GM13976 (cell line): ENCODE measurements around the gene TOB1.

Experiments used
- DNase-seq: peaks from one replicate; pipeline ENCODE4 v3.0.0; 2012; ENCODE audit warnings: low spot score
- CTCF ChIP-seq: IDR thresholded peaks from 2 replicates; pipeline ENCODE4 v1.5.1; 2012; ENCODE audit warnings: borderline replicate concordance, mild to moderate bottlenecking; ENCODE audit not compliant: insufficient read depth; ENCODE audit errors: extremely low read depth, missing control alignments, control extremely low read depth
- in situ Hi-C: fragments of 300-500 bp; cut with MboI; formaldehyde crosslinking; loops from one replicate; pipeline ENCODE4 v1.12.0; 2022; ENCODE audit warnings: low sequenced_read_pairs, mixed read lengths, inconsistent platforms; ENCODE audit not compliant: unreplicated experiment

The TOB1 gene

GRCh38 chr17:50829332-50829731 is 36.8 kb downstream of the TOB1 start:
- in situ Hi-C loops, result no loop called here
- DNase-seq, result no peak
- TF ChIP-seq CTCF, result no peak

- no peak for TF ChIP-seq CTCF
- in situ Hi-C loops, result no loop called here
- peak; percentile 81 for DNase-seq
These were observed 37.5 kb downstream of the TOB1 start for GRCh38 chr17:50828508-50829170.

GRCh38 chr17:50825188-50825587 is 41.0 kb downstream of the TOB1 start:
- in situ Hi-C loops, result no loop called here
- TF ChIP-seq CTCF, result no peak
- DNase-seq, result no peak

GRCh38 chr17:50824429-50824828 is 41.7 kb downstream of the TOB1 start:
- DNase-seq, result no peak
- TF ChIP-seq CTCF, result no peak
- in situ Hi-C loops, result no loop called here

- DNase-seq, result no peak
- in situ Hi-C loops, result no loop called here
These were observed 43.6 kb downstream of the TOB1 start for GRCh38 chr17:50822550-50822949.

GRCh38 chr17:50820651-50821050 is 45.5 kb downstream of the TOB1 start:
- DNase-seq, result no peak
- TF ChIP-seq CTCF, result no peak
- in situ Hi-C loops, result no loop called here

More at GRCh38 chr17:50822550-50822949, 43.6 kb downstream of the TOB1 start:
- no peak for TF ChIP-seq CTCF
